T-helper 1 cell (primary cell): ENCODE measurements around the gene C4orf50.
A peak's percentile ranks its signal among the peaks of the same experiment; 100 is the strongest.

ENCODE experiments used
- DNase-seq, 5 donors: peaks; one replicate each; pipeline ENCODE4 v3.0.0-alpha.2; 2012 to 2020

Gene C4orf50

GRCh38 chr4:6043188-6043587, 25.0 kb upstream of the C4orf50 start:
- no peak for DNase-seq

GRCh38 chr4:6042293-6043063, 24.2 kb upstream of the C4orf50 start:
- peak in 1 of 5 donors; percentile 39 for DNase-seq

- peak in 1 of 5 donors; percentile 46 for DNase-seq
Measured at GRCh38 chr4:6041800-6042199, 23.6 kb upstream of the C4orf50 start.

GRCh38 chr4:6038711-6039110, 20.5 kb upstream of the C4orf50 start:
- no peak for DNase-seq

- no peak for DNase-seq
Measured at GRCh38 chr4:6035786-6036185, 17.6 kb upstream of the C4orf50 start.

- no peak for DNase-seq
Measured at GRCh38 chr4:6033381-6033780, 15.2 kb upstream of the C4orf50 start.

- DNase-seq, result no peak
Measured at GRCh38 chr4:6032249-6033244, 14.3 kb upstream of the C4orf50 start.

- no peak for DNase-seq
Measured at GRCh38 chr4:6031846-6032245, 13.6 kb upstream of the C4orf50 start.

- no peak for DNase-seq
Measured at GRCh38 chr4:6030679-6031078, 12.4 kb upstream of the C4orf50 start.

- DNase-seq, result no peak
Measured at GRCh38 chr4:6029254-6029653, 11.0 kb upstream of the C4orf50 start.

- no peak for DNase-seq
Measured at GRCh38 chr4:6028168-6028567, 9.9 kb upstream of the C4orf50 start.

- DNase-seq, result no peak
Measured at GRCh38 chr4:6027392-6027791, 9.2 kb upstream of the C4orf50 start.

GRCh38 chr4:6024313-6024960, 6.2 kb upstream of the C4orf50 start:
- DNase-seq, result no peak

- DNase-seq, result no peak
Measured at GRCh38 chr4:6023731-6024130, 5.5 kb upstream of the C4orf50 start.

- DNase-seq, result no peak
Measured at GRCh38 chr4:6022607-6023288, 4.5 kb upstream of the C4orf50 start.

GRCh38 chr4:6021831-6022606, 3.8 kb upstream of the C4orf50 start:
- no peak for DNase-seq

- no peak for DNase-seq
Measured at GRCh38 chr4:6020613-6021012, 2.4 kb upstream of the C4orf50 start.

- DNase-seq, result peak in 1 of 5 donors; percentile 31
Measured at GRCh38 chr4:6019316-6020263, 1.4 kb upstream of the C4orf50 start.

- no peak for DNase-seq
Measured at GRCh38 chr4:6017800-6018199, 431 bp downstream of the C4orf50 start.

GRCh38 chr4:6017030-6017429, 1.2 kb downstream of the C4orf50 start:
- DNase-seq, result no peak

- no peak for DNase-seq
Measured at GRCh38 chr4:6013564-6013963, 4.7 kb downstream of the C4orf50 start.
